Subcutaneous adipose tissue (tissue), 4 donors: ENCODE data around the gene LRRC4C. TPM values are rescaled to one million over a fixed set of nuclear protein-coding genes. Genes with fewer than 3 reads are reported as not detected.

ENCODE experiments used
- total RNA-seq, 4 donors: library from RNA; depleted of rRNA; stranded (reverse); fragments of >200 nt; gene quantifications; one replicate each; pipeline ENCODE4 v1.1.0, GENCODE V29; 2016
- TF ChIP-seq, protein P1 (sequence below): fragments of 450-650 bp; IDR thresholded peaks from one replicate; pipeline ENCODE4 v1.5.1; 2016; ENCODE audit warnings: low read depth, mild to moderate bottlenecking, control low read depth, antibody characterized with exemption, moderate library complexity

Gene LRRC4C
- total RNA-seq, 4 donors from 2014 or later = 0.16 to 1.3 (median 1.0) TPM; not detected in 1

DNA sequence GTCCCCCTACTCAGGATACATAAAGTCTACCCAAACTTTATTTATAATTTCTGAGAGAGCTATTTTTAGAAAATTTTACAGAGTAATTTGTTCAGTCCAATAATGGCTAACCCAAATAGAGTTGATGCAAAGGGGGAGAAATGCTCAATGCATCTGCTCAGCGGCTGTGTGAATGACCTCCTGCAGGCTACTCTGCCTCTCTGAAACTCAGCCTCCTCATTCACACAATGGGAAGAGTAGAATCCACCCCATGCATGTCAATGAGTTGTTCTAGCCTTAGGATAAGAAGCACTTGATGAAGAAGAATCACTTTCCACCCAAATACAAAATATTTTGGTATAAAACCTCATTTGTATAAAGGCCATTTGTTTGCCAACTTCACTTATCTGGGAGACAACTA lies 1204.0 kb downstream of the LRRC4C start:
- TF ChIP-seq, protein P1, sequence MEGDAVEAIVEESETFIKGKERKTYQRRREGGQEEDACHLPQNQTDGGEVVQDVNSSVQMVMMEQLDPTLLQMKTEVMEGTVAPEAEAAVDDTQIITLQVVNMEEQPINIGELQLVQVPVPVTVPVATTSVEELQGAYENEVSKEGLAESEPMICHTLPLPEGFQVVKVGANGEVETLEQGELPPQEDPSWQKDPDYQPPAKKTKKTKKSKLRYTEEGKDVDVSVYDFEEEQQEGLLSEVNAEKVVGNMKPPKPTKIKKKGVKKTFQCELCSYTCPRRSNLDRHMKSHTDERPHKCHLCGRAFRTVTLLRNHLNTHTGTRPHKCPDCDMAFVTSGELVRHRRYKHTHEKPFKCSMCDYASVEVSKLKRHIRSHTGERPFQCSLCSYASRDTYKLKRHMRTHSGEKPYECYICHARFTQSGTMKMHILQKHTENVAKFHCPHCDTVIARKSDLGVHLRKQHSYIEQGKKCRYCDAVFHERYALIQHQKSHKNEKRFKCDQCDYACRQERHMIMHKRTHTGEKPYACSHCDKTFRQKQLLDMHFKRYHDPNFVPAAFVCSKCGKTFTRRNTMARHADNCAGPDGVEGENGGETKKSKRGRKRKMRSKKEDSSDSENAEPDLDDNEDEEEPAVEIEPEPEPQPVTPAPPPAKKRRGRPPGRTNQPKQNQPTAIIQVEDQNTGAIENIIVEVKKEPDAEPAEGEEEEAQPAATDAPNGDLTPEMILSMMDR = no peak

DNA sequence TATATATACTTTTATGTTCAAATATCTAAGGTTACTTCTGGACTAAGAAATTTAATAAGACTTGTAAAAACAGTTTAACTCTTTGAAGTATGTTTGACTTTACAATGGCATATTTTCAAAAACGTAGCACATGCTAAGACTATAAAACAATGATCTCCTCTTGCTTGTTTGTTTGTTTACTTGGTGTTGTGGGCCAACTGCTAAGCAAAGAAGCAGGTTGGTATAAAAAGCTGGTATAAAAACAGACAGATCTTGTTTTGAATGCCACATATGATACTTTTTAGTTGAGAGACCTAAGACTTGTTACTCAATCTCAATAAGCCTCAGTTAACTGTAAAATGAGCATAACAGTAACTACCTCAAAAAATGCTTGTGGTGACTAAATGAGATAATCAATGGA lies 1206.3 kb downstream of the LRRC4C start:
- TF ChIP-seq, protein P1 = no peak

DNA sequence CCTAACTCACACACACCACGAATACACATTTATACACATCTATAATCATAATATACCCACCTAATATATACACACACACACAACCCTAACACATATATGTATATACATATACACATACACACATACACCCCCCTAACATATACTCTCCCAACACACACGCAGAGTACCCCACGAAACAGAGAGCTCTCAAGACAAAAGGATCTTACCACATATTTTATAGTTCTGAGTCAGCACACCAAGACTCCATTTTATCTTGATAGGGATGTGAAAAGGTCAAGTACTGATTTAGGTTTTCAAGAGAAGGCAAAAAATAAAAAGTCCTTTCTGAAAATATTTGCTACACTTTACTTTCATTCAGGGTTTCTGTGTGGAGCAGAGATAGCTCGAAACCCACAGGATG lies 1207.2 kb downstream of the LRRC4C start:
- TF ChIP-seq, protein P1 = no peak

DNA sequence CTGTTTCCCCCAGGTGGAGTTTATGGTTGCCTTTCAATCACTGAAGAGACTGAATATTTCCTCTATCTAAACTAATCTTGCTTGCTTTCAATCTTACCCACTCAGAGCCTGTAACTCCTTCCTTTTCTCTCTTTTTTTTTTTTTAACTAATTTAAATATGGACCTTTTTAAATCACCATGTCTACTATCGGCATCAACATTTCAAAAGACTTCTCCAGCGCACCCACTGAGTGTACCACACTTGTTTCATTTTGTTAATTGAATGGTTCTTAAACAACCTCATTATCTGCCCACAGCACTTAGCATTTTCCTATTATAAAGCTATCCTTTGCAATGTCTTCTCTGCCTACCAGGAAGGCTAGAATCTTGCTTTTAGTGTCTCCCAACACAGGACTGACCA lies 1212.5 kb downstream of the LRRC4C start:
- TF ChIP-seq, protein P1 = no peak

DNA sequence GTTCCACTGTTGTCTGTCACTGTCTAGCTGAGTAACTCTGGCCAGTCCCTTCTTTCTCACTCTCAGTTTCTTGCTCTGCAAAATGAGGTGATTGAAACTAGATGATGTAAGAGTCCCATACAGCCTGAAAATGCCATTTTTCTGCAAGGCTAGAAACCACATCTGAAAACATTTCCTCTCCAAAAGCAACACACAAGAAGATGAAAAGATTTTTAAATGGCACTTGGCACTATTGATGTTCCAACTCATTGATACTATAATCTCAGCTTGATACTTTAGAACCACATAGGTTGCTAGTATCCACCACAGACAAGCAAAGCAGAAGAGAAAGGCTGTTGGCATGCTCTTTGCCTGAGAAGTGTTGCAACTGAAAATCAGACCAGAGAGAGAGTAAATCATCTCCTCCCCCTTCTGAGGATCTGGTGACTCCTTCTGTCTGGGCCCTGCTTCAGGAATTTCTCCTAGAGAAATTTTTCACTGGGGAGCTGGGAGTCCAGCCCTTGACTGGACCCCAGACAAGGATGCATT lies 1217.9 kb downstream of the LRRC4C start:
- TF ChIP-seq, protein P1 = no peak

DNA sequence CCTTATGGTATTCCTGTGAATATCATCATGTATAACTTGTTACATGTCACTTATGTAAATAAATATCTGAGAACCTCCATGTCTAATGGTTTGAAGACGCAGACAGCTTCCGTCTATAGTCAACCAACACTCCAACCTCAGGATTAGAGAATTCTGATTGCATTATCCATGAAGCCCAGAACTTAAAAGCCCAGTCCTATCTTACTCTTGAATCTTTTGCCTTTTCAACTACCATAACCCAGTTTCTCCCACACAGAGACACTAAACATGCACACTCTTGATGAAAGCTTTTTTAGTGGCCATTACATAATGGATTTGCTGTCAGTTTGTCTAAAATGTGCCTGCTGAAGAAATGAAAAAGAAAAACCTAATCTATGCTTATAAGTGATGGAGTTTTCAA lies 1219.2 kb downstream of the LRRC4C start:
- TF ChIP-seq, protein P1 = no peak

DNA sequence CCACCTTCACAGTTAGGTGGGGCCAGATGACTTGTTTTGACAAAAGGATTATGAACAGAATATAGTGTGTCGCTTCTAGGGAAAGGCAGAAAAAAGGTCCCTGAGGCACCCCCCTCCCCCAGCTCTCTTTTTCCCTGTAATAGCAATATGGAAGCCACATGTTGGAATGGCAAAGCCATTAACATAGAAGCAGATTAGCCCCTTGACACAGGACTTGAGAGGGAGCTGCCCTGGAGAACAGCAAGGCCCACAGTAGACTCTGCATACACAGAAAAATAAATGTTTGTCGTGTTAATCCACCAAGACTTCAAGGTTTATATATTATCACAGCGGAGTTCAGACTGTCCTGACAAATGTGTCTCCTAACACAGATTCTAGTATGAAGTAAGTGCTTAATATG lies 1222.9 kb downstream of the LRRC4C start:
- TF ChIP-seq, protein P1 = no peak

DNA sequence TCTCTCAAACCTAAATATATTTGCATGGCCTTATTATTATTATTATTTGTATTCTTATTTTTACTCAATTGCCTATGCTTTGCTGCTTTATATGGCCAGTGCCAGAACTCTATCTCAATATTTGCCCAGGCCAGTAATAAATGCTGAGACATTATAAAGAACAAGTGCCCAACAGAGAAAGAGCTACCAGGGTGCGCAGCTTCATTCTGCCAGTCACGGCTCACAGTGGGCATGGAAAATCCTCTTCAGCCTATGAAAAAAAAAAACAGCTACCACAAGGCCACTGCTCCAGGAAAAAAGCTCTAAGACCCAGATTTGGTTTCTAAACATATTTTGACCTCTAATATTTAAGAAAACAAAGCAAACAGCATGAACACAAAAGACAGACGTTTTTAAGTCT lies 1223.6 kb downstream of the LRRC4C start:
- TF ChIP-seq, protein P1 = no peak
